CD14-positive monocyte (primary cell): Measurements from ENCODE around the gene DBR1. TPM values are rescaled to one million over a fixed set of nuclear protein-coding genes. Genes with fewer than 3 reads are reported as not detected.
"Not testable (repeated sequence)": the region's sequence is repeated elsewhere in the genome, so short reads cannot be mapped to it uniquely, and the experiment has no call there.

Experiments
- DNase-seq, 3 donors: peaks; one replicate each; pipeline ENCODE4 v3.0.0-alpha.2; 2011 to 2022
- H2AFZ ChIP-seq: 2 replicates; pipeline ENCODE4 v1.6.0; 2012; ENCODE audit warnings: mild to moderate bottlenecking, low read depth, low read length, inconsistent platforms; ENCODE audit not compliant: insufficient read depth, poor library complexity, severe bottlenecking
- H3K27ac ChIP-seq, 2 donors: 1 replicate in 1 of 2; 2 replicates in 1 of 2; pipeline ENCODE4 v1.5.1; 2012 to 2013; ENCODE audit warnings: low read length in 2 of 2, control low read depth in 1 of 2, inconsistent platforms in 1 of 2, low read depth in 1 of 2, mild to moderate bottlenecking in 1 of 2
- H3K27me3 ChIP-seq, 2 donors: one replicate each; pipeline versions ENCODE4 v1.6.0 to v1.6.1; 2011 to 2013; ENCODE audit warnings: low read length in 2 of 2; ENCODE audit not compliant: control insufficient read depth in 2 of 2, insufficient read depth in 2 of 2
- H3K36me3 ChIP-seq, 2 donors: replicated peaks in 1 of 2; 1 replicate in 1 of 2; 2 replicates in 1 of 2; pipeline versions ENCODE4 v1.5.1 to v1.6.1; 2012 to 2013; ENCODE audit warnings: low read length in 2 of 2, control low read depth in 1 of 2, inconsistent platforms in 1 of 2, mild to moderate bottlenecking in 1 of 2; ENCODE audit not compliant: insufficient read depth in 2 of 2, control insufficient read depth in 1 of 2
- H3K4me1 ChIP-seq, 2 donors: 1 replicate in 1 of 2; 2 replicates in 1 of 2; pipeline versions ENCODE4 v1.5.1 to v1.6.1; 2012 to 2013; ENCODE audit warnings: low read length in 2 of 2, control low read depth in 1 of 2, inconsistent platforms in 1 of 2, mild to moderate bottlenecking in 1 of 2, moderate library complexity in 1 of 2; ENCODE audit not compliant: insufficient read depth in 2 of 2, control insufficient read depth in 1 of 2
- H3K4me2 ChIP-seq: replicated peaks from 2 replicates; pipeline ENCODE3; 2012; ENCODE audit warnings: low read length, moderate library complexity, mild to moderate bottlenecking; ENCODE audit not compliant: poor library complexity, severe bottlenecking; ENCODE audit errors: extremely low read depth
- H3K4me3 ChIP-seq, 3 experiments: fragments of 200-600 bp in 1 of 3; sonication (generic) in 1 of 3; replicated peaks in 1 of 3; 1 replicate in 2 of 3; 2 replicates in 1 of 3; pipeline ENCODE4 v1.5.1; 2011 to 2013; ENCODE audit warnings: low read length in 3 of 3, mild to moderate bottlenecking in 3 of 3, control low read depth in 2 of 3, low read depth in 2 of 3, inconsistent platforms in 1 of 3, moderate library complexity in 1 of 3
- H3K79me2 ChIP-seq: 2 replicates; pipeline ENCODE4 v1.6.0; 2012; ENCODE audit warnings: mild to moderate bottlenecking, control low read depth, inconsistent platforms, low read length, moderate library complexity; ENCODE audit not compliant: insufficient read depth
- H3K9ac ChIP-seq: 2 replicates; pipeline ENCODE4 v1.6.0; 2017; ENCODE audit warnings: low read length, mild to moderate bottlenecking; ENCODE audit not compliant: insufficient read depth, poor library complexity, severe bottlenecking
- H3K9me3 ChIP-seq, 2 donors: replicated peaks in 1 of 2; 1 replicate in 1 of 2; 2 replicates in 1 of 2; pipeline versions ENCODE4 v1.5.1 to v1.6.1; 2012 to 2013; ENCODE audit warnings: low read length in 2 of 2, control low read depth in 1 of 2; ENCODE audit not compliant: control insufficient read depth in 1 of 2, insufficient read depth in 1 of 2
- H4K20me1 ChIP-seq: 2 replicates; pipeline ENCODE4 v1.6.0; 2012; ENCODE audit warnings: mild to moderate bottlenecking, low read length, control low read depth, moderate library complexity; ENCODE audit not compliant: insufficient read depth
- H3K27ac Mint-ChIP-seq, 7 donors: one replicate each; pipeline ENCODE4 v1.8.0; 2020; ENCODE audit warnings: mild to moderate bottlenecking in 7 of 7, mixed read lengths in 7 of 7, moderate library complexity in 6 of 7, inconsistent platforms in 2 of 7
- H3K27me3 Mint-ChIP-seq, 3 donors: one replicate each; pipeline ENCODE4 v1.8.0; 2021 to 2022; ENCODE audit warnings: low read depth in 3 of 3, mild to moderate bottlenecking in 3 of 3, mixed read lengths in 3 of 3, moderate library complexity in 3 of 3, inconsistent platforms in 1 of 3
- H3K36me3 Mint-ChIP-seq, 2 donors: one replicate each; pipeline ENCODE4 v1.8.0; 2020; ENCODE audit warnings: mixed read lengths in 2 of 2, inconsistent platforms in 1 of 2, mild to moderate bottlenecking in 1 of 2
- H3K4me1 Mint-ChIP-seq: one replicate; pipeline ENCODE4 v1.8.0; 2020; ENCODE audit warnings: mild to moderate bottlenecking, mixed read lengths
- H3K4me3 Mint-ChIP-seq, 2 donors: one replicate each; pipeline ENCODE4 v1.8.0; 2020; ENCODE audit warnings: mild to moderate bottlenecking in 2 of 2, mixed read lengths in 2 of 2, moderate library complexity in 1 of 2
- H3K9me3 Mint-ChIP-seq, 7 donors: one replicate each; pipeline ENCODE4 v1.8.0; 2020 to 2022; ENCODE audit warnings: mixed read lengths in 7 of 7, mild to moderate bottlenecking in 6 of 7, moderate library complexity in 6 of 7, inconsistent platforms in 2 of 7
- WGBS: methylation state at CpG from one replicate; pipeline ENCODE4 v1.1.5; 2013; ENCODE audit warnings: missing lambda C conversion rate; ENCODE audit not compliant: insufficient coverage; 5-methylcytosine and 5-hydroxymethylcytosine counted together
- intact Hi-C, 2 donors: fragments of 100-400 bp; cut with micrococcal nuclease; formaldehyde crosslinking; loops; one replicate each; pipeline versions ENCODE4 v1.15.0 to v1.15.1; 2023
- polyA plus RNA-seq, 3 donors: library from polyadenylated mRNA; depleted of rRNA in 1 of 3; unstranded in 2 of 3; stranded (reverse) in 1 of 3; fragments of 300-500 nt in 2 of 3; fragments of >200 nt in 1 of 3; fragmentation: Illumina TruSeq in 2 of 3; gene quantifications; 1 replicate in 2 of 3; 2 replicates in 1 of 3; pipeline ENCODE4 v1.2.3, GENCODE V29; 2012 to 2021
- TF ChIP-seq, protein P1 (sequence below): fragments of 200-600 bp; IDR thresholded peaks from one replicate; pipeline ENCODE4 v1.8.0; 2022; ENCODE audit warnings: antibody characterized with exemption, mild to moderate bottlenecking

The DBR1 gene
- polyA plus RNA-seq, 3 donors = 4.8 to 7.5 (median 5.6) TPM

DNA sequence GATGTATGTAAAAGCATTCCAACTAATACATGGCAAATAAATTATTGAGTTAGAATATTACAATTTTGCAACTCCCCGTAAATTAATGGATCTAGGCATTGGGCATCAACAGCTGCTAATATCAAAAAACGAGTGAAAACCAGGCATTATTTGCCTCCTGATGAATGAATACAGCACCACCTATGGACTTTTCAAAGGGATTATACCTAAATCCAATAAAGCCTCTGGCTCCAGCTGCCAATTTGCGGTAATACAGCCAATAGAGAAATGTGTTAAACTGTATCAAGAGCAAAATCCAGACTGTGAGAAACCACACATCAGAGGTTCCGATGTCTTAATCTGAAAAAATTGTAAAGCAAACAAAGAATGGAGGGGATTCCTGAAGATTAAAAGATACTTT is 26.2 kb downstream of the DBR1 start:
- H3K9ac ChIP-seq = no peak overlapping the region
- H3K27me3 ChIP-seq = no peaks in the 10 kb centered on the region
- no peak overlapping the region for H3K4me3 ChIP-seq
- H3K79me2 ChIP-seq = no peaks in the 10 kb centered on the region
- peaks cover 0 to under 1% of the 10 kb centered on the region in 2 donors for H3K9me3 ChIP-seq
- H3K36me3 ChIP-seq = no peaks in the 10 kb centered on the region
- H3K4me2 ChIP-seq = no peak overlapping the region
- H3K4me1 Mint-ChIP-seq = no peaks in the 10 kb centered on the region
- no peaks in the 10 kb centered on the region for H3K36me3 Mint-ChIP-seq
- DNase-seq = peak in 1 of 3 donors; percentile 33
- H3K27ac ChIP-seq = no peak overlapping the region
- intact Hi-C loops = no loop called here
- H2AFZ ChIP-seq = no peak overlapping the region
- H3K4me3 Mint-ChIP-seq = no peak overlapping the region
- TF ChIP-seq, protein P1, sequence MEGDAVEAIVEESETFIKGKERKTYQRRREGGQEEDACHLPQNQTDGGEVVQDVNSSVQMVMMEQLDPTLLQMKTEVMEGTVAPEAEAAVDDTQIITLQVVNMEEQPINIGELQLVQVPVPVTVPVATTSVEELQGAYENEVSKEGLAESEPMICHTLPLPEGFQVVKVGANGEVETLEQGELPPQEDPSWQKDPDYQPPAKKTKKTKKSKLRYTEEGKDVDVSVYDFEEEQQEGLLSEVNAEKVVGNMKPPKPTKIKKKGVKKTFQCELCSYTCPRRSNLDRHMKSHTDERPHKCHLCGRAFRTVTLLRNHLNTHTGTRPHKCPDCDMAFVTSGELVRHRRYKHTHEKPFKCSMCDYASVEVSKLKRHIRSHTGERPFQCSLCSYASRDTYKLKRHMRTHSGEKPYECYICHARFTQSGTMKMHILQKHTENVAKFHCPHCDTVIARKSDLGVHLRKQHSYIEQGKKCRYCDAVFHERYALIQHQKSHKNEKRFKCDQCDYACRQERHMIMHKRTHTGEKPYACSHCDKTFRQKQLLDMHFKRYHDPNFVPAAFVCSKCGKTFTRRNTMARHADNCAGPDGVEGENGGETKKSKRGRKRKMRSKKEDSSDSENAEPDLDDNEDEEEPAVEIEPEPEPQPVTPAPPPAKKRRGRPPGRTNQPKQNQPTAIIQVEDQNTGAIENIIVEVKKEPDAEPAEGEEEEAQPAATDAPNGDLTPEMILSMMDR = peak; percentile 11
- H3K27ac Mint-ChIP-seq = no peak overlapping the region
- H3K9me3 Mint-ChIP-seq = peaks cover under 1 to 8% (median 4%) of the 10 kb centered on the region in 7 donors
- 53% methylated on average over 2 of the region's 4 CpGs for WGBS
- no peaks in the 10 kb centered on the region for H4K20me1 ChIP-seq
- peaks cover 0 to 4% (median 2%) of the 10 kb centered on the region in 3 donors for H3K27me3 Mint-ChIP-seq
- no peaks in the 10 kb centered on the region for H3K4me1 ChIP-seq

DNA sequence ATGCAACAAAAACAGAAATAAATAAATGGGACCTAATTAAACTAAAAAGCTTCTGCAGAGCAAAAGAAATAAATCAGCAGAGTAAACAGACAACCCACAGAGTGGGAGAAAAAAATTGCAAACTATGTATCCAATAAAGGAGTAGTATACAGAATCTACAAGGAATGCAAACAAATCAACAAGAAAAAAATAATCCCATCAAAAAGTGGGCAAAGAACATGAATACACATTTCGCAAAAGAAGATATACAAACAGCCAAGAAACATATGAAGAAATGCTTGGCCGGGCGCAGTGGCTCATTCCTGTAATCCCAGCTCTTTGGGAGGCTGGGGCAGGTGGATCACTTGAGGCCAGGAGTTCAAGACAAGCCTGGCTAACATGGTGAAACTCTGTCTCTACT is 32.5 kb downstream of the DBR1 start:
- H3K9me3 ChIP-seq, H3K27ac Mint-ChIP-seq, H3K4me2 ChIP-seq, intact Hi-C loops, H3K4me3 Mint-ChIP-seq, H3K79me2 ChIP-seq, H3K4me3 ChIP-seq, DNase-seq, H3K36me3 Mint-ChIP-seq, H4K20me1 ChIP-seq, H2AFZ ChIP-seq, H3K27ac ChIP-seq, H3K36me3 ChIP-seq, H3K27me3 Mint-ChIP-seq, H3K27me3 ChIP-seq, H3K9ac ChIP-seq, H3K9me3 Mint-ChIP-seq: not testable (repeated sequence)
- peaks cover 36% of the 10 kb centered on the region for H3K4me1 Mint-ChIP-seq
- WGBS = 100% methylated on average over 2 of the region's 3 CpGs
- peaks cover 31 to 32% of the 10 kb centered on the region in 2 donors for H3K4me1 ChIP-seq
